ENCODE measurements around the gene KRTAP5-3.
"Not testable (repeated sequence)": the region's sequence is repeated elsewhere in the genome, so short reads cannot be mapped to it uniquely, and the experiment has no call there.

The KRTAP5-3 gene

DNA sequence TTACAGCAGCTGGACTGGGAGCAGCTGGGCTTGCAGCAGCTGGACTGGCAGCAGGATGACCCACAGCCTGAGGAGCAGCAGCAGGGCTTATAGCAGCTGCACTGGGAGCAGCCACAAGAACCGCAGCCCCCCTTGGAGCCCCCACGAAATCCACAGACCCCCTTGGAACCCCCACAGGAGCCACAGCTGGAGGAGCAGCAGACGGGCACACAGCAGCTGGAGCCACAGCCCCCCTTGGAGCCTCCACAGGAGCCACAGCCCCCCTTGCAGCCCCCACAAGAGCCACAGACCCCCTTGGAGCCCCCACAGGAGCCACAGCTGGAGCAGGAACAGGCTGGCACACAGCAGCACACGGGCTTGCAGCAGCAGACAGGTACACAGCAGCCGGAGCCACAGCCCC lies 362 bp downstream of the KRTAP5-3 start:
- not testable (repeated sequence) for DNase-seq

DNA sequence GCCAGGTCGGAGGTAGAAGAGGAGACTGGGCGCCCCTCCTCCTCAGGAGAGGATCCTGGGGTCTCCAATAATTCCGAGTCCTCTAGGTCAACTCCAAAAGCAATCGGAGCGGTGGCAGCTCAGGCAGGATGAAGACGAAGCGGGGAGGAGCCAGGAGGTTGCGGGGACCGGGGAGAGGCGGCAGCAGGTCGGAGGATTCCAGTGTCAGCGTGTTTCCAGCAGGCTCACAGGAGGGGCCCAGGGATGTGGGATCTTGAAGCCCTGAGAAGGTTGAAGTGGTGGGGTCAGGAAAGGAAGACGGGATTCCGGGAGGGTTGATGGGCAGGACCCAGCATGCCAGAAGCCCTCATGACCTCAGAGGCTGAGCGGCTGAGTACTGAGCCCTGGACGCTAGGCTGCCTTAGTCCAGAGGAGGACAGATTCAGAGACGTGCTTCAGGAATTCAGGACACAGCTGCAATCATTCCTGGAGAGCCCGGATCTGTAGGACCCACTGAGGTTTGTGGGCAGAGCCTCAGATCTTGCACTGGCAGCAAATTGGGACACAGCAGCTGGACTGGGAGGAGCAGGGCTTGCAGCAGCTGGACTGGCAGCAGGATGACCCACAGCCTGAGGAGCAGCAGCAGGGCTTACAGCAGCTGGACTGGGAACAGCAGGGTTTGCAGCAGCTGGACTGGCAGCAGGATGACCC lies 962 bp downstream of the KRTAP5-3 start:
- not testable (repeated sequence) for DNase-seq

GRCh38 chr11:1605923-1606322 lies 2.3 kb downstream of the KRTAP5-3 start:
- not testable (repeated sequence) for DNase-seq

DNA sequence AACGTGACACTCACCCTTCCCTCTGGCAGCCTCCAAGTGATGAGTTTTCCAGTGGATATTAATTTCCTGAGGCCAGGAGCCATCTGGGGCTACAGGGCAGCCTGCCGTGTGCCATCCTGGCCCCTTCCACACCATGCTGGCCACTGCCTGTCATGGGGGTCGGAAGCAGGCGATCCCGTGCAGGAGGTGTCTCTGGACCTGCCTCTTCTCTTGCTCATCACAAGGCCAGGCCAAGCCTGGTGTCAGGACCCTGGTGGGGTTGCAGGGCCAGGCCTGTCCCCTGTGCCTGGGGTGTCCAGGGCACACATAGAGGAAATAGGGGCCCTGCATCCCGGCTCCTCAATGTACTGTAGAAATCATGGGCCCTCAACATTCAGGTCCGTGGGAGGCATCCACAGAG lies 3.6 kb downstream of the KRTAP5-3 start:
- no peak for DNase-seq

DNA sequence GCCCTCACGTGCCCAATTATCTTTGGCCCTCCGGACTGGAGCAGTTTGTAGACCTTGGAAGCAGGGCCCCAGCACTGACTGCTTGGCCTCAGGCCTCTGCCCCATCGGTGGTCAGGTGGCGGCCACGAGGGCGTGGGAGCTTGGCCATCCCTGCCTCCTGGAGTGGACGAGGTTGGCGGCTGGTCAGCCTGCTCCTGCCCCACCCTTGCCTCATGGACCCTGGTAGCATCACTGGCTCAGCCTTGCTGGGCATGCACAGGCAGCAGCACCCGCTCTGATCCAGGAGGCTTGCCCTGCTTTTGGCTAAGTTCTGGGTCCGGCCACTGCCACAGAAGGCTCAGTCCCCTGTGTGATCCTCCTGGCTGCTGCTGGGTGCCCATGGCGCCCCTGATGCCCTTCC lies 4.1 kb downstream of the KRTAP5-3 start:
- DNase-seq = no peak

- no peak for DNase-seq
These were observed 4.6 kb downstream of the KRTAP5-3 start for GRCh38 chr11:1603629-1604028.

DNA sequence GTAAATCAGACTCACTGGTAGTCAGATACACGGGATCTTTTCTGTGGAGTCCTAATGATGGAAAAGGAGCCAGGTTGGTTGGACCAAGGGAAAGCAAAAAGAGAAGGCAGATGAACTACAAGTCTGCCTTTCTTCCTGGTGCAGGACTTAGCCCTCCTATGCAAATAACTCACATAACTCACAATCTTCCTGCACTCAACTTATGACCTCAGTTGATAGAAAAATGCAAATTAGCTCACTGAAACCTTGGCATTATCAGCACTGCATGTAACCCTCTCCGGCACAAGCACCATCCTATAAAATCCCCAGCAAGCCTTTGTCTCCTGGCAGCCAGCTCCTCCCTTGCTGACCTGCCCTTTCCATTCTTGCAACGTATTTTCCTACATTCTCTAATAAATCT lies 6.6 kb downstream of the KRTAP5-3 start:
- not testable (repeated sequence) for DNase-seq

DNA sequence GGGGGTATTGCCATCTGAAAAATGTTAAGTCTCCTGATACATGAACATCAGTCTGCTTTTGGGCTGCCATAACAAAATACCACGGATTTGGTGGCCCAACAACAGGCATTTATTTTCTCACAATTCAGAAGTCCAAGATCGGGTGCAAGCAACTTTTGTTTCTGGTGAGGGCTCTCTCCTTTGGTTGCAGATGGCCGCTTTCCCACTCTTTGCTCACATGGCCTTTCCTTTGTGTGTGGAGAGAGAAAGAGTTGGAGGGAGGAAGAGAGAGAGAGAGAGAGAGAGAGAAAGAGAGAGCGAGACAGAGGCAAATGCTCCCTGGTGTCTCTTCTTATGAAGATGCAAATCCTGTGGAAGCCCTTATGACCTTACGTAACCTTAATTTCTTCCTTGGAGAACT lies 7.6 kb downstream of the KRTAP5-3 start:
- no peak for DNase-seq

GRCh38 chr11:1598816-1599215 lies 9.4 kb downstream of the KRTAP5-3 start:
- DNase-seq = no peak

GRCh38 chr11:1598406-1598805 lies 9.9 kb downstream of the KRTAP5-3 start:
- DNase-seq = not testable (repeated sequence)

DNA sequence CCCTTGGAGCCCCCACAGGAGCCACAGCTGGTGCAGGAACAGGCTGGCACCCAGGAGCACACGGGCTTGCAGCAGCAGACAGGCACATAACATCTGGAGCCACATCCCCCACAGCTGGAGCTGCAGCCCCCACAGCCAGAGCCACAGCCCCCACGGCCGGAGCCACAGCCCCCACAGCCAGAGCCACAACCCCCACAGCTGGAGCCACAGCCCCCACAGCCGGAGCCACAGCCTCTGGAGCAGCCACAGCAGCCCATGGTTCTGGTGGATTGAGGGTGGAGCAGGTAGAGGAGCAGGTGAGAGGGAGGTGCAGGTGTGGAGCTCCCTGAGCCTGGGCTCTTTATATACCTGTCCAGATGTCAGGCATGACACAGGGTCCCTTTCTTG lies 10.3 kb downstream of the KRTAP5-3 start, which contains the start of gene KRTAP5-2:
TSS of gene KRTAP5-2 (minus strand) at position 301 of the 387 bp plus-strand sequence. CDS start at position 257, 44 bp downstream.
- no peak for DNase-seq

- no peak for DNase-seq
These were observed 10.8 kb downstream of the KRTAP5-3 start for GRCh38 chr11:1597331-1597993.

GRCh38 chr11:1596576-1597121 lies 11.6 kb downstream of the KRTAP5-3 start:
- not testable (repeated sequence) for DNase-seq

- not testable (repeated sequence) for DNase-seq
These were observed 12.2 kb downstream of the KRTAP5-3 start for GRCh38 chr11:1595994-1596575.

DNA sequence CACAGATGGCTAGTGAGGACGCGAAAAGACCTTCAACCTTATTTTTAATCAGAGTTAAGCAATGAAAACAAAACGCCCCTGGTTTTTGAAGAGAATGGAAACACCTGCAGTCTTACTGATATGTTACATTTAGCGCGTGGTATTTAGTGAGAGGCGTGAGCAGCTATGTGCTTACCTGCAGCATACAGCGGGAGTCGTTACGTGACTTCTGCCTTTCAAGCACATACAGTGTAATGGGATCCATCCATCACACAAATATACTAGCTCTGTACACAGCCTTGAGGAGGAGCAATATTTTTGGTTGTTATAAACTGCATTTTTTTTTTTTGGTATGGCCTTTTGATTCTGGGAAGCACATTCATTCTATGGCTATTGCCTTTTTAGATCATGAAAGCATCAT lies 15.6 kb downstream of the KRTAP5-3 start:
- DNase-seq = no peak

GRCh38 chr11:1589996-1590395 lies 18.3 kb downstream of the KRTAP5-3 start:
- DNase-seq = no peak

GRCh38 chr11:1589191-1589963 lies 18.9 kb downstream of the KRTAP5-3 start:
- not testable (repeated sequence) for DNase-seq

DNA sequence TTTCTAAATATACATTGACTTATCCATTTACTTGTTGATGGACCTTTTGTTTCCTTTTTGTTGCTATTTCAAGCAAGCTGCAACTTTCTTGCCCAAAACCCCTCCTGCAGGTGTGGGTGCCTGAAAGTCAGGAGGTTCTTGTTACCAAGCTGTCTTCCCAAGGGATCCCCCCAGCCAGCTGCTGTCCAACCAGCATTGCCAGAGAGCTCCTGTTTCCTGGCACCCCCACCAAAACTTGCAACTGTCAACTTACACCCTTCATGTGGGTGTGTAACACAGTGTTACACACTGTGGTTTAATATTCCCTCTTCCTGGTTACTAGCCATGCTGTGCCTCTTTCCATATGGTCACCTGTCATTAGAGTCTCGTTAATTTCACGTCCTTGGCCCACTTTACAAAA lies 21.6 kb downstream of the KRTAP5-3 start:
- DNase-seq = no peak

GRCh38 chr11:1584661-1585370 lies 23.4 kb downstream of the KRTAP5-3 start, which contains the start of gene KRTAP5-1:
TSS of gene KRTAP5-1 (minus strand) at chr11:1585283. CDS start at chr11:1585249, 34 bp downstream.
- DNase-seq = not testable (repeated sequence)

GRCh38 chr11:1582909-1583308 lies 25.4 kb downstream of the KRTAP5-3 start:
- not testable (repeated sequence) for DNase-seq

DNA sequence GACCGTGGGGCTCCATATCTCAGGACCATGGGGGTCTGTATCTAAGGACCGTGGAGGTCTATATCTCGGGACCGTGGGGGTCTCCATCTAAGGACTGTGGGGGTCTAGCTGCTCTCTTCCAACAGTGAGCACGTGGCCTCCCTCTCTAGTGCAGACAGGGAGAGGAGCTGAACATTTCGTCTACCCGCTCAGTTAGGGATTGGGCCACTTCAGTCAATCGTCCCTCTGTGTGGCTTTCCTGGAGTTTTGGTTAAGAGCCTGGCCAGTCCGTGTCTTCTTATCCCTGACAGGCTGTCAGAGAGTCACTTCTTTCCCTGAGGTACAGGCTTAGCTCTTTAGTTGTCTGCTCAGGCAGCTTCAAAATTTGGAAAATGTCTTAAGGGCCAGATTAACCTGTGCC lies 26.3 kb downstream of the KRTAP5-3 start:
- no peak for DNase-seq

- DNase-seq = no peak
These were observed 31.4 kb downstream of the KRTAP5-3 start for GRCh38 chr11:1576825-1577224.
